WTC11 (cell line): ENCODE data around the gene UBE2H. TPM values are rescaled to one million over a fixed set of nuclear protein-coding genes. Genes with fewer than 3 reads are reported as not detected.

Experiments
- ATAC-seq: fragments of 200-7000 bp; cut with Tn5 transposase; 2 replicates; pipeline ENCODE4 v1.10.0; 2021; ENCODE audit warnings: mild to moderate bottlenecking, moderate library complexity
- CTCF ChIA-PET: fragments of 300-600 bp; sonication (Branson Sonifier 250); formaldehyde crosslinking; loops from one replicate; lab custom pipeline; 2021; ENCODE audit warnings: antibody characterized with exemption; lab: Charles Lee
- POLR2A ChIA-PET: fragments of 350-600 bp; sonication (Branson Sonifier 250); formaldehyde crosslinking; loops from one replicate; lab custom pipeline; 2021; ENCODE audit warnings: antibody characterized with exemption; lab: Charles Lee
- DNase-seq: peaks from one replicate; pipeline ENCODE4 v3.0.0; 2021; ENCODE audit warnings: low spot score
- H3K27ac Mint-ChIP-seq: 2 replicates; pipeline ENCODE4 v1.8.0; 2021; ENCODE audit warnings: mixed read lengths
- H3K27me3 Mint-ChIP-seq: 2 replicates; pipeline ENCODE4 v1.8.0; 2021; ENCODE audit warnings: low read depth, mild to moderate bottlenecking, moderate library complexity, mixed read lengths
- H3K36me3 Mint-ChIP-seq: 2 replicates; pipeline ENCODE4 v1.8.0; 2021; ENCODE audit warnings: mixed read lengths
- H3K4me1 Mint-ChIP-seq: 2 replicates; pipeline ENCODE4 v1.8.0; 2022; ENCODE audit warnings: mixed read lengths
- H3K4me3 Mint-ChIP-seq: 2 replicates; pipeline ENCODE4 v1.8.0; 2021; ENCODE audit warnings: mild to moderate bottlenecking, moderate library complexity, mixed read lengths
- H3K9me3 Mint-ChIP-seq: 2 replicates; pipeline ENCODE4 v1.8.0; 2021; ENCODE audit warnings: mixed read lengths
- ARID4B ChIP-seq: sonication (generic); formaldehyde crosslinking; IDR thresholded peaks from 2 replicates; pipeline ENCODE4 v1.8.0; 2023; ENCODE audit warnings: missing genetic modification reagents, mild to moderate bottlenecking, borderline replicate concordance
- ATF6 ChIP-seq: sonication (generic); formaldehyde crosslinking; IDR thresholded peaks from 2 replicates; pipeline ENCODE4 v1.8.1; 2023; ENCODE audit warnings: mild to moderate bottlenecking, missing genetic modification reagents
- CREM ChIP-seq: sonication (generic); formaldehyde crosslinking; IDR thresholded peaks from 2 replicates; pipeline ENCODE4 v1.8.1; 2022; ENCODE audit warnings: mild to moderate bottlenecking, missing genetic modification reagents, moderate library complexity
- E2F1 ChIP-seq: sonication (generic); formaldehyde crosslinking; IDR thresholded peaks from 2 replicates; pipeline ENCODE4 v1.8.0; 2022; ENCODE audit warnings: mild to moderate bottlenecking, missing genetic modification reagents
- ELF4 ChIP-seq: sonication (generic); formaldehyde crosslinking; IDR thresholded peaks from 2 replicates; pipeline ENCODE4 v1.8.1; 2022; ENCODE audit warnings: low read depth, mild to moderate bottlenecking, moderate library complexity, missing genetic modification reagents
- ERG ChIP-seq: fragments of 250-450 bp; sonication (Bioruptor Pico); IDR thresholded peaks from 2 replicates; pipeline ENCODE4 v1.8.0; 2021; ENCODE audit warnings: mild to moderate bottlenecking
- FOXP1 ChIP-seq: sonication (generic); formaldehyde crosslinking; IDR thresholded peaks from 2 replicates; pipeline ENCODE4 v1.8.0; 2022; ENCODE audit warnings: missing genetic modification reagents, mild to moderate bottlenecking, moderate library complexity, borderline replicate concordance
- GTF2I ChIP-seq: fragments of 250-450 bp; sonication (Bioruptor Pico); conservative IDR thresholded peaks from 2 replicates; pipeline ENCODE4 v1.4.0; 2021; ENCODE audit warnings: mild to moderate bottlenecking
- MLX ChIP-seq: sonication (generic); formaldehyde crosslinking; IDR thresholded peaks from 2 replicates; pipeline ENCODE4 v1.8.1; 2023; ENCODE audit warnings: mild to moderate bottlenecking, missing genetic modification reagents, moderate library complexity
- PRDM15 ChIP-seq: sonication (generic); formaldehyde crosslinking; IDR thresholded peaks from 2 replicates; pipeline ENCODE4 v1.8.0; 2022; ENCODE audit warnings: missing genetic modification reagents
- TEAD1 ChIP-seq: sonication (generic); formaldehyde crosslinking; IDR thresholded peaks from 2 replicates; pipeline ENCODE4 v1.8.0; 2022; ENCODE audit warnings: mild to moderate bottlenecking, missing genetic modification reagents
- TEAD4 ChIP-seq: sonication (generic); formaldehyde crosslinking; IDR thresholded peaks from 2 replicates; pipeline ENCODE4 v1.8.0; 2022; ENCODE audit warnings: mild to moderate bottlenecking, missing genetic modification reagents
- ZNF232 ChIP-seq: sonication (generic); formaldehyde crosslinking; IDR thresholded peaks from 2 replicates; pipeline ENCODE4 v1.8.0; 2022; ENCODE audit warnings: mild to moderate bottlenecking, missing genetic modification reagents
- ZNF512 ChIP-seq: sonication (generic); formaldehyde crosslinking; IDR thresholded peaks from 2 replicates; pipeline ENCODE4 v1.8.1; 2022; ENCODE audit warnings: missing genetic modification reagents, borderline replicate concordance
- ZNF671 ChIP-seq: fragments of 250-450 bp; sonication (Bioruptor Pico); IDR thresholded peaks from 2 replicates; pipeline ENCODE4 v1.8.0; 2021; ENCODE audit warnings: mild to moderate bottlenecking
- total RNA-seq: library from RNA; stranded (reverse); gene quantifications from 3 replicates; pipeline ENCODE4 v1.2.3, GENCODE V29; 2021

Gene UBE2H
- total RNA-seq, 1 experiment from 2014 or later = 55.0 TPM

GRCh38 chr7:129993275-129993674 lies 40.5 kb upstream of the UBE2H start (continued):
- TF ChIP-seq CREM (CRISPR knock-in tag) = no peak

- no peak overlapping the region for H3K27ac Mint-ChIP-seq
- H3K27me3 Mint-ChIP-seq = no peaks in the 10 kb centered on the region
- no peaks in the 10 kb centered on the region for H3K9me3 Mint-ChIP-seq
- POLR2A ChIA-PET = interaction anchor here (0.6 kb wide), 1 partner anchor 248 kb away, joined by 3 read pairs; no protein-coding TSS in a partner anchor
- peak; percentile 18 for DNase-seq
- peak; percentile 69 for ATAC-seq
- no peaks in the 10 kb centered on the region for H3K36me3 Mint-ChIP-seq
- CTCF ChIA-PET = interaction anchor here (0.6 to 1.1 kb wide), 5 partner anchors 18 to 648 kb away, joined by 3 to 4 read pairs (median 3); no protein-coding TSS in a partner anchor
- no peaks in the 10 kb centered on the region for H3K4me1 Mint-ChIP-seq
- H3K4me3 Mint-ChIP-seq = no peak overlapping the region
- TF ChIP-seq ARID4B = no peak
- TF ChIP-seq ELF4 (CRISPR knock-in tag) = no peak
- TF ChIP-seq GTF2I (CRISPR knock-in tag) = no peak
- no peak for TF ChIP-seq FOXP1 (CRISPR knock-in tag)
- no peak for TF ChIP-seq TEAD1 (CRISPR knock-in tag)
- TF ChIP-seq E2F1 (CRISPR knock-in tag) = no peak
- no peak for TF ChIP-seq MLX (CRISPR knock-in tag)
- no peak for TF ChIP-seq CREM (CRISPR knock-in tag)
- TF ChIP-seq TEAD4 (CRISPR knock-in tag) = no peak
- no peak for TF ChIP-seq PRDM15 (CRISPR knock-in tag)
- no peak for TF ChIP-seq ZNF232 (CRISPR knock-in tag)
- no peak for TF ChIP-seq ATF6
- TF ChIP-seq ZNF512 (CRISPR knock-in tag) = no peak
- TF ChIP-seq ZNF671 (CRISPR knock-in tag) = no peak
- no peak for TF ChIP-seq ERG (CRISPR knock-in tag)
Observed at GRCh38 chr7:129990403-129991192, 37.8 kb upstream of the UBE2H start.
